Endodermal cell (in vitro differentiated cells): ENCODE data around the gene ANP32D. TPM values are rescaled to one million over a fixed set of nuclear protein-coding genes. Genes with fewer than 3 reads are reported as not detected.

ENCODE experiments used
- DNase-seq: peaks from one replicate; pipeline ENCODE4 v3.0.0-alpha.2; 2017
- H3K27ac ChIP-seq: 2 replicates; pipeline ENCODE4 v1.5.1; 2013; ENCODE audit warnings: mild to moderate bottlenecking, low read depth, low read length, moderate library complexity
- H3K27me3 ChIP-seq: 2 replicates; pipeline ENCODE4 v1.6.1; 2013; ENCODE audit warnings: mild to moderate bottlenecking, low read length, moderate library complexity; ENCODE audit not compliant: insufficient read depth, control insufficient read depth, poor library complexity, severe bottlenecking
- H3K36me3 ChIP-seq: 2 replicates; pipeline ENCODE4 v1.7.0; 2013; ENCODE audit warnings: mild to moderate bottlenecking, low read length, moderate library complexity; ENCODE audit not compliant: control insufficient read depth, insufficient read depth
- H3K4me1 ChIP-seq: one replicate; pipeline ENCODE4 v1.7.0; 2013; ENCODE audit warnings: low read length; ENCODE audit not compliant: control insufficient read depth, insufficient read depth
- H3K4me3 ChIP-seq: 2 replicates; pipeline ENCODE4 v1.5.1; 2013; ENCODE audit warnings: mild to moderate bottlenecking, low read length, moderate library complexity
- H3K9ac ChIP-seq: 2 replicates; pipeline ENCODE4 v1.6.1; 2013; ENCODE audit warnings: mild to moderate bottlenecking, low read length, moderate library complexity; ENCODE audit not compliant: poor library complexity, severe bottlenecking; ENCODE audit errors: extremely low read depth
- H3K9me3 ChIP-seq: 2 replicates; pipeline ENCODE4 v1.6.1; 2013; ENCODE audit warnings: mild to moderate bottlenecking, low read length, moderate library complexity; ENCODE audit not compliant: control insufficient read depth
- H3K27ac Mint-ChIP-seq: 2 replicates; pipeline ENCODE4 v1.8.0; 2020; ENCODE audit warnings: mixed read lengths
- H3K27me3 Mint-ChIP-seq: 2 replicates; pipeline ENCODE4 v1.8.0; 2021; ENCODE audit warnings: mild to moderate bottlenecking, mixed read lengths; ENCODE audit not compliant: insufficient read depth
- H3K36me3 Mint-ChIP-seq: 2 replicates; pipeline ENCODE4 v1.8.0; 2020; ENCODE audit warnings: low read depth, mixed read lengths
- H3K4me1 Mint-ChIP-seq: 2 replicates; pipeline ENCODE4 v1.8.0; 2020; ENCODE audit warnings: mixed read lengths
- H3K4me3 Mint-ChIP-seq: 2 replicates; pipeline ENCODE4 v1.8.0; 2020; ENCODE audit warnings: mild to moderate bottlenecking, moderate library complexity, mixed read lengths
- H3K9me3 Mint-ChIP-seq: 2 replicates; pipeline ENCODE4 v1.8.0; 2020; ENCODE audit warnings: mild to moderate bottlenecking, mixed read lengths
- WGBS, 2 experiments: methylation state at CpG; one replicate each; pipeline versions ENCODE4 v1.1.5 to v1.1.7; 2013; ENCODE audit warnings: missing lambda C conversion rate in 2 of 2, mixed read lengths in 1 of 2; ENCODE audit not compliant: insufficient coverage in 1 of 2, insufficient read length in 1 of 2; 5-methylcytosine and 5-hydroxymethylcytosine counted together
- total RNA-seq, 2 donors: library from RNA; stranded (reverse); fragmentation: NEBNext Ultra II Directional in 1 of 2; extraction: Animal tissue kit (Norgen Biotek cat#: 25700) in 1 of 2; gene quantifications; 2 replicates in 1 of 2; 3 replicates in 1 of 2; pipeline ENCODE4 v1.2.1, GENCODE V29; 2021
- TF ChIP-seq, protein P1 (sequence below): fragments of 200-600 bp; sonication (generic); conservative IDR thresholded peaks from 2 replicates; pipeline ENCODE4 v1.5.0; 2021; ENCODE audit warnings: antibody characterized with exemption, mild to moderate bottlenecking

Gene ANP32D
- total RNA-seq, 2 donors from 2014 or later = not detected

DNA sequence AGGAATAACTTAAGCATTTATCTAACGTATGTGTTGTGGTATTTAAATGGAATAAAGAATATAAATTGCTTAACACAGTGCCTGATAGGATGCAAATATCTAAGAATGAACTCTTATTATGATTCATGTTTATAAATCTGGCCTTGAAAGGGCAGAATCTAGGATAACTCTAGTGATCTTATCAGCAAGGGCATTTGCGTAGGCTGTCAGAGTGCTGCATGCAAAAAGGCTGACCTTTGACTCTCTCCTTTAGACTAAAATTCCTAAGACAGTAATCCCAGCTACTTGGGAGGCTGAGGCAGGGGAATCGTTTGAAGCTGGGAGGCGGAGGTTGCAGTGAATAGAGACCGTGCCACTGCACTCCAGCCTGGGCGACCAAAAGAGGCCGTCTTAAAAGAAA is 31.3 kb upstream of the ANP32D start:
- H3K9me3 Mint-ChIP-seq = peaks cover 6% of the 10 kb centered on the region
- 39 to 77% methylated on average over 4 to 7 of the region's 7 CpGs for WGBS, 2 experiments
- no peaks in the 10 kb centered on the region for H3K27me3 ChIP-seq
- no peaks in the 10 kb centered on the region for H3K36me3 Mint-ChIP-seq
- H3K27ac ChIP-seq = no peak overlapping the region
- H3K4me1 Mint-ChIP-seq = peaks cover under 1% of the 10 kb centered on the region
- H3K27ac Mint-ChIP-seq = no peak overlapping the region
- H3K4me1 ChIP-seq = no peaks in the 10 kb centered on the region
- H3K36me3 ChIP-seq = no peaks in the 10 kb centered on the region
- H3K9ac ChIP-seq = no peak overlapping the region
- TF ChIP-seq, protein P1, sequence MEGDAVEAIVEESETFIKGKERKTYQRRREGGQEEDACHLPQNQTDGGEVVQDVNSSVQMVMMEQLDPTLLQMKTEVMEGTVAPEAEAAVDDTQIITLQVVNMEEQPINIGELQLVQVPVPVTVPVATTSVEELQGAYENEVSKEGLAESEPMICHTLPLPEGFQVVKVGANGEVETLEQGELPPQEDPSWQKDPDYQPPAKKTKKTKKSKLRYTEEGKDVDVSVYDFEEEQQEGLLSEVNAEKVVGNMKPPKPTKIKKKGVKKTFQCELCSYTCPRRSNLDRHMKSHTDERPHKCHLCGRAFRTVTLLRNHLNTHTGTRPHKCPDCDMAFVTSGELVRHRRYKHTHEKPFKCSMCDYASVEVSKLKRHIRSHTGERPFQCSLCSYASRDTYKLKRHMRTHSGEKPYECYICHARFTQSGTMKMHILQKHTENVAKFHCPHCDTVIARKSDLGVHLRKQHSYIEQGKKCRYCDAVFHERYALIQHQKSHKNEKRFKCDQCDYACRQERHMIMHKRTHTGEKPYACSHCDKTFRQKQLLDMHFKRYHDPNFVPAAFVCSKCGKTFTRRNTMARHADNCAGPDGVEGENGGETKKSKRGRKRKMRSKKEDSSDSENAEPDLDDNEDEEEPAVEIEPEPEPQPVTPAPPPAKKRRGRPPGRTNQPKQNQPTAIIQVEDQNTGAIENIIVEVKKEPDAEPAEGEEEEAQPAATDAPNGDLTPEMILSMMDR = no peak
- H3K4me3 ChIP-seq = no peak overlapping the region
- DNase-seq = no peak
- no peak overlapping the region for H3K4me3 Mint-ChIP-seq
- H3K9me3 ChIP-seq = no peaks in the 10 kb centered on the region
- H3K27me3 Mint-ChIP-seq = peaks cover 6% of the 10 kb centered on the region

DNA sequence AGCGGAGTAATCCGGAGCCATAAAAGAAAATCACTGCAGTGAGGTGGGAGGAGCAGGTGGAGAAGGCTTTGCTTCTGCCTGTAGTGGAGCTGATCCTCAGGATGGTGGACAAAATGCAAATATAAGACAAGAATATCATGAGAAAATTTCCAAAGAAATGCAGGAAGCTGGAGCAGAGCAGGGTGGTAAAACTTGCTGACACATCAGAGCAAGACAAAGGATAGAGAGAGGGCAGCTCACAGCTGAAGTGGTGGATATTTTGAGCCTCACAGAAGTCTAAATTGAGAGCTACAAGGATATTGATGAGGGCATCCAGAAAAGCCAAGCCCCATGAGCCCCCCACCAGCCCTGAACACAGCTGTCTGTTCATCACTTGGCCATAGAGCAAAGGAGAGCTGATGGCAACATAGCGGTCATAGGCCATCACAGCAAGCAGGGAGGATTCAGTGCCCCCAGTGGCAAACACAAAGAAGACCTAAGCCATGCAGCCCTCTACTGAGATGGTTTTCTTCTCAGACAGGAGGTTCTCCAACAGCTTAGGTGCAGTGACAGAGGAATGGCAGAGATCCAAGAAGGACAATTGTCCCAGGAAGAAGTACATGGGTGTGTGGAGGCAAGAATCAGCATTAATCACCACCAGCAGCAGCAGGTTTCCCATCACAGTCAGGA is 30.0 kb upstream of the ANP32D start:
- H3K9me3 Mint-ChIP-seq = no peaks in the 10 kb centered on the region
- 95 to 100% methylated on average over 3 of the region's 3 CpGs for WGBS, 2 experiments

DNA sequence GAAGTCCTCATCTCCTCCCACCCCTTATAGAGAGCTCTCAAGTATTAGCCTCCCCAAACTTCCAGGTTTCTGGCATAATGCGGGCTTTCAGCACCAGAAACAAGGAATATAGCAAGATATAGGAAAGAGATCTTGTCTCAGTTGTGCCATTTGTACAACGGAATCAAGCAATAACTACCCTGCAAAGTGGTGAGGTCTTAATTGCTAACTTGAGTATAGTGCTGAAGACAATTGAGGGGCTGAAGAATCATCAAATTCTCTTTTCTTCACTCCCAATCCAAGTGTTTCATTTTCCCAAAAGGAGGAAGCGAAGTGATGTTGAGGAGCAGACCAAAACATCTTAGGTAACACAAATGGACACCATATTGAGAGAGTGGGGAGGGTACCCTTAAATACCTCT is 26.8 kb upstream of the ANP32D start:
- Mint-ChIP-seq H3K27me3 (peaks cover 3% of the 10 kb centered on the region), H3K9me3 (peaks cover 11% of the 10 kb centered on the region), H3K36me3 (no peaks in the 10 kb centered on the region), H3K27ac (no peak overlapping the region), H3K4me3 (no peak overlapping the region), H3K4me1 (peaks cover 6% of the 10 kb centered on the region)
- Histone ChIP-seq H3K27ac (no peak overlapping the region), H3K4me1 (no peaks in the 10 kb centered on the region), H3K9ac (no peak overlapping the region), H3K4me3 (no peak overlapping the region), H3K27me3 (no peaks in the 10 kb centered on the region), H3K36me3 (no peaks in the 10 kb centered on the region), H3K9me3 (peaks cover 35% of the 10 kb centered on the region)
- no peak for DNase-seq
- WGBS, 2 experiments = 0 to 59% methylated on average over 1 to 3 of the region's 3 CpGs
- TF ChIP-seq, protein P1 = no peak

More for the DNA sequence above, 30.0 kb upstream of the ANP32D start:
- Histone ChIP-seq H3K4me1 (no peaks in the 10 kb centered on the region), H3K9me3 (peaks cover 6% of the 10 kb centered on the region), H3K36me3 (no peaks in the 10 kb centered on the region), H3K9ac (no peak overlapping the region), H3K4me3 (no peak overlapping the region), H3K27ac (no peak overlapping the region), H3K27me3 (no peaks in the 10 kb centered on the region)
- Mint-ChIP-seq H3K36me3 (no peaks in the 10 kb centered on the region), H3K27me3 (peaks cover 3% of the 10 kb centered on the region), H3K4me3 (no peak overlapping the region), H3K4me1 (peaks cover 6% of the 10 kb centered on the region), H3K27ac (no peak overlapping the region)
- peak; percentile 77 for DNase-seq
- TF ChIP-seq, protein P1 = peak; percentile 66
